OCI-LY3 (cell line): ENCODE data around the gene OPCML.

Experiments
- EZH2phosphoT487 ChIP-seq: fragments of 200-600 bp; shearing (Covaris generic); IDR thresholded peaks from 2 replicates; pipeline ENCODE4 v1.6.1; 2018; ENCODE audit warnings: antibody characterized with exemption, mixed run types, low read depth
- TF ChIP-seq, protein P1 (sequence below): fragments of 200-600, 300-600 bp; sonication (generic); IDR thresholded peaks from 2 replicates; pipeline ENCODE4 v1.5.1; 2014; ENCODE audit warnings: antibody characterized with exemption, low read length, low read depth

DNA sequence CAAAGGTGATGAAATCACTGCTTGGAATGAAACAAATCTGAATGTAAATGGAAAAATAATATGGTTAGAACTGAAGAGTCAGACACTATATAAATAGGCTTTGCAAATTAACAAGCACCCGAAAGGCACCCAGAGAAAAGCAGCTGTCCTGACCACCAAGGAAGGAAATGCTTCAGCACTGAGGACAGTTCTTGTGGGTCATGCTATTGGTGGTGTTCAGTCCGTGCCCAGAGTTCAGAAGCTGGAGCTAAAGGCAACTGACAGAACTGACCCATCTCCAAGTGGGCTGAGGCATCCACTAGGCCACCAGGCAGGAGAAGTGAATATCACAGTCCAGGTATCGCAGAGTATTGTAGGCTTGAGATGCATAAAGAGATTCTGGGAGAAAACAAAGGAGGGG lies 208.9 kb downstream of the OPCML start:
- TF ChIP-seq, protein P1, sequence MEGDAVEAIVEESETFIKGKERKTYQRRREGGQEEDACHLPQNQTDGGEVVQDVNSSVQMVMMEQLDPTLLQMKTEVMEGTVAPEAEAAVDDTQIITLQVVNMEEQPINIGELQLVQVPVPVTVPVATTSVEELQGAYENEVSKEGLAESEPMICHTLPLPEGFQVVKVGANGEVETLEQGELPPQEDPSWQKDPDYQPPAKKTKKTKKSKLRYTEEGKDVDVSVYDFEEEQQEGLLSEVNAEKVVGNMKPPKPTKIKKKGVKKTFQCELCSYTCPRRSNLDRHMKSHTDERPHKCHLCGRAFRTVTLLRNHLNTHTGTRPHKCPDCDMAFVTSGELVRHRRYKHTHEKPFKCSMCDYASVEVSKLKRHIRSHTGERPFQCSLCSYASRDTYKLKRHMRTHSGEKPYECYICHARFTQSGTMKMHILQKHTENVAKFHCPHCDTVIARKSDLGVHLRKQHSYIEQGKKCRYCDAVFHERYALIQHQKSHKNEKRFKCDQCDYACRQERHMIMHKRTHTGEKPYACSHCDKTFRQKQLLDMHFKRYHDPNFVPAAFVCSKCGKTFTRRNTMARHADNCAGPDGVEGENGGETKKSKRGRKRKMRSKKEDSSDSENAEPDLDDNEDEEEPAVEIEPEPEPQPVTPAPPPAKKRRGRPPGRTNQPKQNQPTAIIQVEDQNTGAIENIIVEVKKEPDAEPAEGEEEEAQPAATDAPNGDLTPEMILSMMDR: no peak
- no peak for TF ChIP-seq EZH2phosphoT487
